ENCODE data around the gene ITPK1. TPM values are rescaled to one million over a fixed set of nuclear protein-coding genes. Genes with fewer than 3 reads are reported as not detected.

Gene ITPK1
- total RNA-seq, 4 donors from 2014 or later = 43.9 to 56.1 (median 44.5) TPM

DNA sequence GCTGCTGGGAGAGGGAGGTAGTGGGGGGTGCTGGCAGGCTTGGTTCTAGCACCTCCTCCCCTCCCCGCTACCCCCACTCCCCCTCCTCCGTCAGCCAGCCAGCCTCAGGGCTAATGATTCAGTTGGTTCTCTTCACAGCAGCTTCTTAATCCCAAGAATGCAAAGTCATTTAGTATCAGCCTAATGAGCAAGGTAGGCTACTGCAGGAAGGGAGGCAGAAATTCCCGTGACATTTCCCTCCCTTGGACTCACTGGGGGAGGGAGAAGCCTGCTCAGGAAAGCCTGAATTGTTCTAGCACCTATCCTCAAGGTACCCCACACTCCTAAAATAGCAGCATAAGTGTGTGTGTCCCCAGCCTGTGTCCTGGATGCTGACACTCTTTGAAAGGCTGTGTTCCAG, 29.8 kb downstream of the ITPK1 start:
- WGBS, 2 donors = 79 to 81% methylated on average over 3 of the region's 3 CpGs
- Histone ChIP-seq H3K36me3 (no peaks in the 10 kb centered on the region), H3K4me3 (replicated peaks in 1 of 3) (no peak overlapping the region), H3K4me1 (peaks cover 9 to 80% of the 10 kb centered on the region in 2 donors), H3K27me3 (no peaks in the 10 kb centered on the region), H3K9me3 (no peaks in the 10 kb centered on the region), H3K27ac (peak overlapping the region in 1 of 3 donors; percentile 63)
- intact Hi-C loops (cut with DNase I) = no loop called here
- TF ChIP-seq, protein P1, sequence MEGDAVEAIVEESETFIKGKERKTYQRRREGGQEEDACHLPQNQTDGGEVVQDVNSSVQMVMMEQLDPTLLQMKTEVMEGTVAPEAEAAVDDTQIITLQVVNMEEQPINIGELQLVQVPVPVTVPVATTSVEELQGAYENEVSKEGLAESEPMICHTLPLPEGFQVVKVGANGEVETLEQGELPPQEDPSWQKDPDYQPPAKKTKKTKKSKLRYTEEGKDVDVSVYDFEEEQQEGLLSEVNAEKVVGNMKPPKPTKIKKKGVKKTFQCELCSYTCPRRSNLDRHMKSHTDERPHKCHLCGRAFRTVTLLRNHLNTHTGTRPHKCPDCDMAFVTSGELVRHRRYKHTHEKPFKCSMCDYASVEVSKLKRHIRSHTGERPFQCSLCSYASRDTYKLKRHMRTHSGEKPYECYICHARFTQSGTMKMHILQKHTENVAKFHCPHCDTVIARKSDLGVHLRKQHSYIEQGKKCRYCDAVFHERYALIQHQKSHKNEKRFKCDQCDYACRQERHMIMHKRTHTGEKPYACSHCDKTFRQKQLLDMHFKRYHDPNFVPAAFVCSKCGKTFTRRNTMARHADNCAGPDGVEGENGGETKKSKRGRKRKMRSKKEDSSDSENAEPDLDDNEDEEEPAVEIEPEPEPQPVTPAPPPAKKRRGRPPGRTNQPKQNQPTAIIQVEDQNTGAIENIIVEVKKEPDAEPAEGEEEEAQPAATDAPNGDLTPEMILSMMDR (IDR thresholded peaks at IDR 0.05) = no peak
- TF ChIP-seq POLR2A (IDR thresholded peaks at IDR 0.05) = no peak
- DNase-seq = no peak

DNA sequence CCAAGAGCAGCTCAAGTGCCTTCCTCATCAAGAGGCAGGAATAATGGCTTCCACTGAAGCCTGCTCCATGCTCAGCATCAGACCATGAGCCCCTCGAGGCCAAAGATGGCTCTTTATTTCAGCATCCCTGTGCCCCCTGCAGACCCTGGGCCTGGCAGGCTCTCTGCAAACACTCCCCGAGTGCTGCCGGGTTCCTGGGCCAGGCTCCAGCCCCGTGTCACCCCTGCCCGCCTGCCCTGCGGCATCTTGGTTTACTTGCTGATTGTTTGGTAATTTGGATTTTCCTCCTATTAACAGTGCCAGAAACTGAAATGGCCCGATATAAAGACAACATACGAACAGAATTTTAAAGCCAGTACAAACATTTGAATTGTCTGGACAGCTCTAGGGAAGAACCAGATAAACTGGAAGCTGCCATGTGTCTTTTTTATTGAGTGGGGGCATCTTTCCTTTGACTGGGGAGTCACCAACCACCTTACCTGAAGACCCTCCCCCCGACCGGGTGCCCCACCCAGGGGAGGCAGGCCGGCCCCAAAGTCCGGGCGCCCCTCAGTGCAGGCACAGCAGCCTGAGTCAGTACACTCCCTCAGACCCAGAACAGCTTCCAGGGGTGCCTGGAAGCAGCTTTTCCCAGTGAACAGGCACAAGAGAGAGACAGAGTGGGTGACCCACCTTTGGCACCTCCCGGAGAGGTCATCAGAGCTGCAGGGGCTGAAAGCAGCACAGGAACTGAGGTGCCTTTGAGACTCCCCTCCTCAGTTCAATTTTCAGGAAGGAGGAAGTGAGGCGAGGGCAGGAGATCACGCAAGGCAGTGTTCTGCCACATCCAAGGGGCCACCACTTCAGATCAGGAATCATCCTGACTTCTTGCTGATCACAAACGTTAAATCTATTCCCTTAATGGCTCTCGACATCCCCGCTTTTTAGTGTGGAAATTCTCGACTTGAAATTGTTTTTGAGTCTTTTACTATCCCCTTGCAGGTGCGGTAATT, 30.6 kb downstream of the ITPK1 start:
- Histone ChIP-seq H3K4me3 (replicated peaks in 1 of 3) (no peak overlapping the region), H3K27me3 (no peaks in the 10 kb centered on the region), H3K36me3 (no peaks in the 10 kb centered on the region), H3K9me3 (no peaks in the 10 kb centered on the region), H3K27ac (peak overlapping the region in 1 of 3 donors; percentile 63), H3K4me1 (peaks cover 1 to 72% of the 10 kb centered on the region in 2 donors)
- intact Hi-C loops (cut with DNase I) = no loop called here
- no peak for TF ChIP-seq POLR2A (IDR thresholded peaks at IDR 0.05)
- TF ChIP-seq, protein P1 (IDR thresholded peaks at IDR 0.05) = no peak
- DNase-seq = no peak
- 86 to 90% methylated on average over 15 to 18 of the region's 21 CpGs for WGBS, 2 donors

DNA sequence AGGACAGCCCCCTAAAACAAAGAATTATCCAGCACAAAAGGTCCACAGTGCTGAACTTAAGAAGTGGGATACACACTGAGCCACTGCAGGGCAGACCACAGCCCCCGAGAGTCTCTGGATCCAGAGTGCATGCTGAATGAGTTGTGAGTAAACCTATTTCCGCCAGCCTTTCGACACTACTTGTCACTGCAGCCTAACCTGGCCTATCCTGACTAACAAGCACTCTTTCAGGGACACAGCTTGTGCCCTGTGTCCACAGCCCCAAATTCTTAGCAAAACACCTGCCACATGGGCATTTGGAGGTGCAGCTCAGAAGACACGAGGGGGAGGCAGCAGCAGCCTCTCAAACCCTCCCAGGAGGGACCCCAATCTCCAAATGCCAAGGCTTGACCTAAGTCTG, 31.3 kb downstream of the ITPK1 start:
- Histone ChIP-seq H3K9me3 (no peaks in the 10 kb centered on the region), H3K4me1 (peaks cover 0 to 68% of the 10 kb centered on the region in 2 donors), H3K4me3 (replicated peaks in 1 of 3) (no peak overlapping the region), H3K27ac (no peak overlapping the region), H3K36me3 (no peaks in the 10 kb centered on the region), H3K27me3 (no peaks in the 10 kb centered on the region)
- intact Hi-C loops (cut with DNase I) = no loop called here
- no peak for DNase-seq
- WGBS, 2 donors = 100% methylated on average over 3 of the region's 4 CpGs
- TF ChIP-seq POLR2A (IDR thresholded peaks at IDR 0.05) = no peak
- TF ChIP-seq, protein P1 (IDR thresholded peaks at IDR 0.05) = no peak

DNA sequence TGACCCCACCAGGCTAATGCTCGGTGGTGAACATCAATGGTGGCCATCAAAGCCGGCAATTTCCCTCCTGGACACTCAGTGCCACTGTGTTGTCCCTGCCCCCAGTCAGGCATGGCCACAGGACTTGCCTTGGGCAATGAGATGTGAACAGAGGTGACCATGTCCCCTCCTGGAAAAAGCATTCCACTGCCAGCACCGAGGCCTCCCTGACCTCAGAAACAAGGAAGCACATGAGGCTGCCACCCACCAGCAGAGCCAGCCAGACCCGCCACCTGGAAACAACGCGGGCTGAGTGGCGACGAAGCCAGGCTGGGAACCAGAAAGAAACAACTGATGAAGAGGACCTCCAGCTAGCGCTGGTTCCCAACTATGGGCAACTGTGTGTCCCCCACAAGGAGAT, 31.8 kb downstream of the ITPK1 start:
- Histone ChIP-seq H3K9me3 (no peaks in the 10 kb centered on the region), H3K4me1 (peaks cover 0 to 68% of the 10 kb centered on the region in 2 donors), H3K4me3 (replicated peaks in 1 of 3) (no peak overlapping the region), H3K27ac (no peak overlapping the region), H3K36me3 (no peaks in the 10 kb centered on the region), H3K27me3 (no peaks in the 10 kb centered on the region)
- TF ChIP-seq, protein P1 (IDR thresholded peaks at IDR 0.05) = no peak
- no peak for TF ChIP-seq POLR2A (IDR thresholded peaks at IDR 0.05)
- 92 to 95% methylated on average over 7 to 9 of the region's 9 CpGs for WGBS, 2 donors
- intact Hi-C loops (cut with DNase I) = no loop called here
- DNase-seq = peak in 1 of 2 donors; percentile 42

DNA sequence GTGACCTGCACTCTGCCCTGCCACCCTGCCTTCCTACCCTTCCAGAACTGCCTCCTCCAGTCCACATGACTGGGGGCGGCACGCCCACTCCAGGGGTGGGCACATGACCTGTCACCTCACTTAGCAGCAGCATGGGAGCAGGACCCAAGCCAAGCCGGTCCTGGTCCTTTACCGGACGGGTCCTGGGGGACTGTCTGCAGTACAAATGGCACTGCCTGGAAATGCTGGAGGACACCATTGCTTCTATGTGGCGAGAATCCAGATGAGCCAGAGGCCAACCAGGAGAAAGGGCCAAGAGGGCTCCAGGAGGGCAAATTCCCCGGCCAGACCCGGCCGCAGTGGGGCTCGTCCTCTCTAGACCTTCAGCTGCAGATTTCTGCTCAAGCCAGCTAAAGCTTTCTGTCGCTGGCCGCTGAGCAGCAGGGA, 33.1 kb downstream of the ITPK1 start:
- intact Hi-C loops (cut with DNase I) = no loop called here
- H3K36me3 ChIP-seq = no peaks in the 10 kb centered on the region
- H3K27me3 ChIP-seq = no peaks in the 10 kb centered on the region
- H3K9me3 ChIP-seq = no peaks in the 10 kb centered on the region
- peak overlapping the region in 1 of 3 donors; percentile 27 for H3K27ac ChIP-seq
- DNase-seq = no peak
- peaks cover 0 to 73% of the 10 kb centered on the region in 2 donors for H3K4me1 ChIP-seq
- TF ChIP-seq, protein P1 (IDR thresholded peaks at IDR 0.05) = no peak
- no peak for TF ChIP-seq POLR2A (IDR thresholded peaks at IDR 0.05)
- WGBS, 2 donors = 65 to 69% methylated on average over 8 to 12 of the region's 12 CpGs
- H3K4me3 ChIP-seq (replicated peaks in 1 of 3) = no peak overlapping the region

Data from thyroid gland (tissue), 4 donors.